HG03280 (cell line): ENCODE results near the gene EYS.
"Not testable (repeated sequence)": the region's sequence is repeated elsewhere in the genome, so short reads cannot be mapped to it uniquely, and the experiment has no call there.

Source experiments
- ATAC-seq: cut with Tn5 transposase; IDR thresholded peaks from one replicate; pipeline ENCODE4 v1.9.1; 2021; ENCODE audit warnings: mild to moderate bottlenecking, moderate library complexity; ENCODE audit not compliant: unreplicated experiment

EYS gene

GRCh38 chr6:63785006-63785405 is 1922.0 kb downstream of the EYS start:
- no peak for ATAC-seq

- no peak for ATAC-seq
Measured at GRCh38 chr6:63783096-63783495, 1923.9 kb downstream of the EYS start.

GRCh38 chr6:63774961-63775360 is 1932.1 kb downstream of the EYS start:
- no peak for ATAC-seq

GRCh38 chr6:63773200-63773599 is 1933.8 kb downstream of the EYS start:
- no peak for ATAC-seq

GRCh38 chr6:63765828-63766227 is 1941.2 kb downstream of the EYS start:
- ATAC-seq, result no peak

- no peak for ATAC-seq
Measured at GRCh38 chr6:63764318-63764916, 1942.6 kb downstream of the EYS start.

GRCh38 chr6:63760199-63760598 is 1946.8 kb downstream of the EYS start:
- no peak for ATAC-seq

- no peak for ATAC-seq
Measured at GRCh38 chr6:63759605-63760105, 1947.4 kb downstream of the EYS start.

- no peak for ATAC-seq
Measured at GRCh38 chr6:63757826-63758225, 1949.2 kb downstream of the EYS start.

GRCh38 chr6:63757275-63757674 is 1949.8 kb downstream of the EYS start:
- ATAC-seq, result not testable (repeated sequence)

- ATAC-seq, result no peak
Measured at GRCh38 chr6:63750400-63750799, 1956.6 kb downstream of the EYS start.

GRCh38 chr6:63745784-63746183 is 1961.2 kb downstream of the EYS start:
- ATAC-seq, result no peak

- no peak for ATAC-seq
Measured at GRCh38 chr6:63744810-63745209, 1962.2 kb downstream of the EYS start.

GRCh38 chr6:63743691-63744090 is 1963.3 kb downstream of the EYS start:
- ATAC-seq, result no peak

- no peak for ATAC-seq
Measured at GRCh38 chr6:63742060-63742459, 1965.0 kb downstream of the EYS start.

GRCh38 chr6:63740709-63741108 is 1966.3 kb downstream of the EYS start:
- no peak for ATAC-seq

GRCh38 chr6:63739094-63739687 is 1967.8 kb downstream of the EYS start:
- ATAC-seq, result no peak

GRCh38 chr6:63738190-63738589 is 1968.8 kb downstream of the EYS start:
- ATAC-seq, result not testable (repeated sequence)

- ATAC-seq, result no peak
Measured at GRCh38 chr6:63734923-63735322, 1972.1 kb downstream of the EYS start.

- ATAC-seq, result no peak
Measured at GRCh38 chr6:63732336-63732735, 1974.7 kb downstream of the EYS start.

- no peak for ATAC-seq
Measured at GRCh38 chr6:63731930-63732329, 1975.1 kb downstream of the EYS start.

GRCh38 chr6:63730311-63730710 is 1976.7 kb downstream of the EYS start:
- no peak for ATAC-seq

GRCh38 chr6:63724721-63725120 is 1982.3 kb downstream of the EYS start:
- no peak for ATAC-seq
